GM04503 (cell line): ENCODE measurements around the gene CKS1B.
"Not testable (repeated sequence)": the region's sequence is repeated elsewhere in the genome, so short reads cannot be mapped to it uniquely, and the experiment has no call there.

Experiments used
- DNase-seq: peaks from one replicate; pipeline ENCODE4 v3.0.0-alpha.2; 2012; ENCODE audit warnings: low read depth

CKS1B gene

DNA sequence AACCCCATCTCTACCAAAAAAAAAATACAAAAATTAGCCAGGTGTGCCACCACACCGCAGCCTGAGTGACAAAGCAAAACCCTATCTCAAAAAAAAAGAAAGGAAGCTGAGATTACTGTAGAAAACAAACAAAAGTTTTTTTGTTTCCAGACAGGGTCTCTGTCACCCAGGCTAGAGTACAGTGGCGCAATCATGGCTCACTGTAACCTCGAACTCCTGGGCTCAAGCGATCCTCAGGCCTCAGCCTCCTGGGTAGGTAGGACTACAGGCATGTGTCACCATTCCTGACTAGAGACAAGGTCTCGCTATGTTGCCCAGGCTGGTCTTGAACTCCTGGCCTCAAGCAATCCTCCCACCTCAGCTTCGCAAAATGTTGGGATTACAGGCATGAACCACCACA is 10.1 kb upstream of the CKS1B start:
- DNase-seq: no peak

DNA sequence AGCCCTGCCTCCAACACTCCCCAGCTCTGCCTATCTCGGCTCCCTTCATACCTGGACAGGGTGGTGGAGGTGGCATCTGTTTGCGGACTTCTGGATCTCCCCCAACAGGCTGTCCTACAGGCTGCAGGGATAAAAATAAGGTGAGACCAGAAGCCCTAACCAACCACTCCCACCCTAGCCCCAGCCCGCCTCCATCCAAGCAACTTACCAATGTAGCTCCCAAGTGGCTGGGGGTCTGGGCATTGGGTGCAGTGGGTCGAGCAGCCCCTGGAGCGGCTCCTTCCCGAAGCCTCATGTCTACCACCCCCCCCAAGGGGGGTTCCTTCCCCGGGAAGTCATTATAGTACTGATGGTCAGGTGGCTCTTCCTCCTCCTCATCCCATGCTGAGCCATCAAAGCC is 8.4 kb upstream of the CKS1B start:
- DNase-seq: no peak

DNA sequence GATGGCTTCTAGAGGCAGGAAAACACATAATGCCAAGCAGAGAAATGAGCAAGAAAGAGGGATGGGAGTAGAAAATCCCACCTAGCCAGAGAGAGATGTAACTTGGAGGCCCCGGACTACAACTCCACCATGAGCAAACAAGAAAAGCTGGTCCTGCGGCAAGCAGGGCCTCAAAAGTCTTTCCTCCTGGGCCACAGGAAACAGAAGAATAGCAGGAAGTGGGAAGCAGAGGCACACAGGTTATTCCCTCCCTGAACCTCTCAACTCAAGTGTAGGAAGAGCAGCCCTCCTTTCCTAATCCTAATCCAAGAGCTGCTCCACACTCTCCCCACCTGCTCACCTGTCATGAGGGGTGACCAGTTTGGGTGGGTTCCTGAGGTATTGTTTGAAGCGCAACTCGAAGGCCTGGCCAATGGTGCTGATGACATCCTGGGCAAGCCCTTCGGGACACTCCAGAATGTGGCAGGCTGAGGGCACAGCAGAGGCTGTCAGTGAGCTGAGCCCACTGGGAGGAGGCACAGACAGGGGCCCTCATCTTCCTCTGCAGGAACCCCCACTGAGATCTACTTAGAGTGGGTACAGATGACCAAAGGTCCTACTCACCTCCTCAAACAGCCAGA is 7.0 kb upstream of the CKS1B start:
- no peak for DNase-seq

DNA sequence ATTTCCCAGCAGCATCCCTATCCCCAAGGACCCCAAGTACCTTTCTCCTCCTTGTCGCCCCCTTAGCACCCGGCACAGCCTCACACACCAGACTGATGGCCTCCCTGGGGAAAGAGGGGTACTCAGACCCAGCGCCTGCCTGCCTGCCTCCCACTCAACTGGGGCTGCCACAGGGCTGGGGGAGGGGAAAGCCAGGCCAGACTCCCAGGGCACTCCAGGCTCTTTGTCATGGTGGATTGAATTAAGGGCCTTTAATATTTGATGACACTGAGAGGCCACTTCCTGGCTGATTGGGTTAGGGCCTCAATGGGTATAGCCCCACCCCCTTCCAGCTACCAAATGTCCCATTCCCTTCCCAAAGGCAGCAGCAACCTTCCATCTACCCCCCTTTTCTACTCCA is 5.8 kb upstream of the CKS1B start:
- DNase-seq: no peak

DNA sequence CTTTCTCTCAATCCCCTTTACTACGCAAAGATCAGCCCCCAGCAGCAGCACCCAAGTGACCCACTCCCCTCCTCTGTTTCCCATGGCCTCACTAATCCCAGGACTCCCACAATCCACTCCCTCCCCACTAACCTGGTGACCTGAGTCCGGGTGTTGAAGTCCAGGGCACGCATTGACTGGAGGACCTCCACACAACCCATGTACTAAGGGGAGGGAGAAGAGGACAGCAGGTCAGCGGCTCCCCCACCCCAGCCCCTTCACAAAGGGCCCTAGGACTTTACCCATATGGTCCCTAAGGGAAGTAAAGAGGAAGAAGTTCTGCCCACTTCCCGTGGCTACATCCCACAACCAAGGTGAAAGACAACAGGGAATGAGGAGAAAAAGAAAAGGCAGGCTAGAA is 5.2 kb upstream of the CKS1B start:
- no peak for DNase-seq

DNA sequence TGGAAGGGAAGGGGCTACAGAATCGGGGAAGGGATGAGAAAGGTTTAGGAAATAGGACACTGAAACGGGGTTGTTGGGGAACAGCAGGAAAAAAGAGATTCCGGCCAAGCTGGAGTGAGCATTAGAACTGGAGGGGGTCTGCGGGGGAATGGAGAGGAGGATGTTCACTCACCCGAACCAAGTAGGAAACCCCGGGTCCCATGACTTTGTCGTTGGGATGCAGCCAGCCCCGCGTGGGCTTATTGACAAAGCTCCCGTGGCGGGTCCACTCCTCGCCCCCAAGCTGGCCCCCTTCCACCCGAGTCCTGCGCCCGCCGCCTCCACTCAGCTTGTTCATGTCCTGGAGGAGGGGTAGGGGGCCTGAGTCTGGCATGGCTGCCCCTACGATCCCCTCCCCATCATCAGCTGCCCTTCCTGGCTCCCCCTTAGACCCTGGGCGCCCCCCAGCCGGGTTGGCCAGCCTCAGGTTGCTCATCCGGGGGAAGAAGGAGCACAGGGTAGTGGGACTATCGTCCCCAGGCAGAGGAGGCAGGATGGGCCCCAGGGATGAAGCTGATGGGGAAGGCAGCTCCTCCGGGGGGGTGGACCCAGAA is 4.5 kb upstream of the CKS1B start:
- DNase-seq: no peak

DNA sequence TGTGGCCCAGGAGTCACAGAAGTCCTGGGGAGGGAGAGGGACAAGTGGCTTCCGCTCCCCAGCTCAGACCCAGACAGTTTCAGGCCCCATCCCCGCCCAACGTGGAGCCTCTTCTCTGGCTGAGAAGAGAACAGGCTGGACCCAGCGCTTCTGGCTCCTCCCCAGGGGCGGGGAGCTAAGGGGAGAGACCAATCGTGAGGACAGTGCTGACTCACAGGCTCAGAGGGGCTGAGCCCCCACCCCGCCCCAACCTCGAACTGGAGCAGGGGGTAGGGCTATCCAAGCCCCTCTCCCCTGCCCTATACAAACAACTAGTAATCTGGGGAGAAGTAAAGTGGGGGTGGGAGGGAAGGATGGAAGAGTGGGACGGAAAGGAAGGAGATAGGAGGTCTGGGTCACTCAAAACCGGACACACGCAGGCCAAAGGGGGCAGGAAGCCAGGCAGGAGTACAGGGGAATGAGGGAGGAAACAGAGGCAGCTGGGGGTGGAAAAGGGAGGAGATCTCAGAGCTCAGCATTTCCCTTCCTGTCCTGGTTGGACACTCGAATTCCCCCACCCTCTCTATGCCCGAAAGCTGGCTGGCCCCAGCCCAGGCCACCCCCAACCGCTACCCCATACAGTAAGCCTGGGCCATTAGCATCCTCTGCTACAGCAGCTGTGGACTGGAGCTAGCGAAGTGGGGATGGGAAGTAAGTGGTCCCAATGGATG is 3.7 kb upstream of the CKS1B start, which contains the start of gene SHC1:
SHC1 (minus strand) TSS at position 117 of the 710 bp plus-strand sequence. CDS start 221 bp downstream, outside the sequence.
- peak; percentile 84 for DNase-seq

DNA sequence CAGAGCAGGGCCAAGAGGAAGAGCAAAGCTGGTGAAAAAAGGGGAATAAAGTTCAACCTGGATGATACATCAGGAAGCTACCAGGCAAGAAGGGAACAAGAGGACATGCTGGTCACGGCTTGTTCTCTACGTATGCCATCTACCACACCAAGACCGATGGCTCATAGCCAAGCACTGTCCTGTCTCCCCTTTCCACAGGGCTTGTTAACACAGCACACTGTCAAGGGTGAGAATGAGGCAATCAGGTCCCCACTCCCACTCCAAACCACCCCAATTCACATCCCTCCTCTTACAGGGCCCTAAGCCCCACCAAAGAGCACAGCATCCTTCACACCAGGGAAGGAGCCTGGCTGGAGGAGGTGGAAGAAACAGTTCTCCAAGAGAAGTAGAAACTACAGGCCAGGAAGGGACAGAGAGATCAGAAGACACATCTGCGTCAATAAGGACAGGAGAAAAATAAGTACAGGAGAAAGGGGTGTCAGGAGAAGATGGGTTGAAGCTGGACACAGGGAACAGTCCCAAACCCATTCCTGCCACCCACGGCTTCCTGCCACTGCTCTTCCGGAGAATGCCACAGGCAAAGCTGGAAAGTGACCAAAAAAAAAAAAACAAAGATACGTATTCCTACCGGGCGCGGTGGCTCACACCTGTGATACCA is 3.0 kb upstream of the CKS1B start:
- DNase-seq: no peak

DNA sequence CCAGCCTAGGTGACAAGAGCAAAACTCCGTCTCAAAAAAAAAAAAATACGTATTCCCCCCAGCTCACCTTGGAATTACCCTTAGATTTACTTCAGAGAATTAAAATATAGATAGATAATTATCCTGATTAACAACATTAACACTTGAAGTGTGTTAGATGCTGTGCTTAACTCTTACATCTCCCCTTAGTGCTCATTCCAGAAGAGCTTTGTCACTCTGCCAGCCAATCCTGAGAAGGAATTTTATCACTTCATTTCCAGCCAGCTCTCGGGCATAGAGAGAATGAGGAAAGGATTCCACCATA is 2.3 kb upstream of the CKS1B start:
- DNase-seq: no peak

DNA sequence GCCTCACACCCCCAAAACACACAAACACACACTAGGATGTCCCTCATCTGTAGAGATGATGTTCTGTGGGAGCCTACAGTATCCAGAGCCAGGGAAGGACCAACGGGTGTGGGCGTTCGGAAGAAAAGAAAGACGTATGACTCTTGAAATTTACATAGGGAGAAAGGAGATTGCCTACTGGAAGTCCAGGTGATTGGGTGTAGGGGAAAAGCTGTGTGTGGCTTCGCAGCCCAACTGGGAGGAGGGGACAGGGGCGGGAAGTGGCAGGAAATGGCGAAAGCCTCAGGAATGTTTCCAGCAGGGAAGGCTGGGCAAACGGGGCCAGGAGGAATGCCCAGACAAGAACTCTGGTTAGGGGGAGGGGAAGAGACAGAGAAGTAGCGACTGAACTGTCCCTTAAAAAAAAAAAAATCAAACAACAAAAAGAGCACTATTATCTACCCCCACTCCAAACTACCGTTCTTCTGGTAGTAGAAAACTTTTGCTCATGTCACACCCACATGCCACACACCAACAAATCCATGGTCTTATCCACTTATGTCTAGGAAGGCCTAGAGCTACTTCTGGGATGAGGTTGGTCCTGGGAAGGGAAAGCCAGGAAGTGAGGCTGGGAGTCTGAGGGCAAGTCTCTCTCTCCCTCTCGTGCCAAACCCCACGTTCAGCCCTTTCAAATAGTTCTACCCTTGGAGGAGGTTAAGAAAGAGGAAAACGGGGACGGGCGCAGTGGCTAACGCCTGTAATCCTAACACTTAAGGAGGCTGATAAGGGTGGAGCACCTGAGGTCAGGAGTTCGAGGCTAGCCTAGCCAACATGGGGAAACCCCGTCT is 1.8 kb upstream of the CKS1B start:
- peak; percentile 85 for DNase-seq

DNA sequence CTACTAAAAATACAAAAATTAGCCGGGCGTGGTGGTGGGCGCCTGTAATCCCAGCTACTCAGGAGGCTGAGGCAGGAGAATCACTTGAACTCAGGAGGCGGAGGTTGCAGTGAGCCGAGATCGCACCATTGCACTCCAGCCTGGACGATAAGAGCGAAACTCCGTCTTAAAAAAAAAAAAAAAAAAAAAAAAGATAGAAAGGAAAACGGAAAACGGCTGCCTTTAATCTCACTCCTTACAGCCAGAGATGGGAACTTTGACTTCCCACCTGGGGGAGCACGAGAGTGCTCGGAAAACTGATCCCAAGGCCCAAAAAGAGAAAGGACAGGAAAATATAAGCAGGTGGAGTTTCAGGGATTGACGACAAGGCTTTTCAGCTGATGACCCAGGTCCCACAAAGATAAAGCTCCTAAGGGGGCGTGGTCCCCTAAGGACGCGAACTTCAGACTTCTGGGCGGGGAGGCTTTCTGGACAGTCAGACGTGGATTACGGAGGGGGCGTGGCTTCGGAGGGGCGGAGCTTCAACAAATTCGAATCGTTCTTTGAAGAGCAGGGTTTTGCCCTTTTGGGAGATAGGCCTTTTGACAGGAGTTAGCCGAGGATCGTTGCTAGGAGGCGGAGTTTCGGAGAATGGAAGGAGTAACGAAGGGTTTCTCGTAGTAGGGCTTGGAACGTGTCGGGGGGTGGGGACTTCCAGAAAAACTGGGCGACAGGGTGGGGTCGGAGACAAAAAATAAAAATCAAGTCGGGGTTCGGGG is 958 bp upstream of the CKS1B start:
- peak; percentile 93 for DNase-seq

DNA sequence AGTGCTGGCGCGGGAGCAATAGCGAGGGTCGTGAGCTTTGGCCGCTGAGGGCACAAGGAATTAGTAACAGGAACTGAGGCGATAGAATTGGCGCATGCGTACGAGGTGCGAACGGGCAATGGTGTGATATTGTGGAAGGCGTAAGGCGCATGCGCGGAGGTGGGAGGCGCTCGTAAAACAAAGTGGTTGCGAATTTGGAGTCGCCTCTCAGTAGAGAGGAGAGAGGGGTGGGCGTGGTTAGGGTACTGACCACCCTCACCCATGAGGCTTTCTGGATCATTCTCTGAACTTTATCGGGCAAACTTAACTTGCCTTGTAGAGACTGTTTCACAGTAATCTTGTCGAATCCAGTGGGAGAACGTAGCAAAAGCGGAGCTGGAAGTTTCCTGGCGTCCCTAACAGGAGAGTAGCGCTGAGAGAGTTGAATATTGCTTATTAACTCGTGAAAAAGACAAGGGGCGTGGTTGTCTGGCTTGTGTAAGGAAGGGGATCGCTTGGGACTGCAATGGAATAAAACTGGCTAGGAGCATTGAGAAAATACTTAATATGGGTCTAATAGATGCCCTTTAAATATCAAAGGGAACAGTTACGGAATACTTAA is 427 bp downstream of the CKS1B start:
- DNase-seq: peak; percentile 76

DNA sequence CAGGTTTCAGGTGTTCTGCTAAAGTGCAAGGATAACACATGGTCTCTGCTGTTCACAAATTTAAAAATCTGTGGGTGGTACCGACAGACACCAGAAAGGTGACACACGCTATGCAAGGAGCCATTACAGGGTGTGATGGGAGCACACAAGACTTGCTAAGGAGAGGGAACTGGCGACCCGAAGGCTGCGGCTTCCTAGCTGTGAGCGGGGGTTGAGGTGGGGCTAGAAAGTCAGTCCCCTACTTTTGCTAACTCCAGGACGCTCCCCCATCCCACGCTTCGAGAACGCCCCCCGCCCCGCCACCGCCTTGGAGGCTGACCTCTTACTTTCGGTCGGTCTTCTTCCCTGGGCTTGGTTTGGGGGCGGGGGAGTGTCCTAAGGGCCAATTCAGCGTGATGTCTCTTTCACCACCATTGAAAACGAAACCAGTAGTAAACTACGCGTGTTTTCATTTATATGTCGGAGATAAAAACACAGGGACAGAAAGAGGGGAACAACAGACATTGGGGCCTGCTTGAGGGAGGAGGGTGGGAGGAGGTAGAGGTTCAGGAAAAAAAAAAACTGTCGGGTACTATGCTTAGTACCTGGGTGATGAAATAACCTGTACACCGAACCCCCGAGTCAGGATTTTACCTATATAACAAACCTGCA is 1.1 kb downstream of the CKS1B start:
- no peak for DNase-seq

DNA sequence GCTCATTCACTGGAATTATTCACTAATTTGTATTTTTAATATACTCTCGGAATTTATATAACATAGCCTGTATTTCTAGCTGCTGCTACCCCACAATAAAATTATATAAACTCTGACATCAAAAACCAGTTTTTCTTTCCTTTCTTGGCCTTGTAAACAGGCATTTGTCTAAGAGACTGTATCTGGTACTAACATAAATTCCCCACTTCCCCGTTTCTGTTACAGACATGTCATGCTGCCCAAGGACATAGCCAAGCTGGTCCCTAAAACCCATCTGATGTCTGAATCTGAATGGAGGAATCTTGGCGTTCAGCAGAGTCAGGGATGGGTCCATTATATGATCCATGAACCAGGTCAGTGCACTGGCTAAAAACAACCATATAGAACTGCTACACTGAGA is 3.3 kb downstream of the CKS1B start:
- DNase-seq: not testable (repeated sequence)

DNA sequence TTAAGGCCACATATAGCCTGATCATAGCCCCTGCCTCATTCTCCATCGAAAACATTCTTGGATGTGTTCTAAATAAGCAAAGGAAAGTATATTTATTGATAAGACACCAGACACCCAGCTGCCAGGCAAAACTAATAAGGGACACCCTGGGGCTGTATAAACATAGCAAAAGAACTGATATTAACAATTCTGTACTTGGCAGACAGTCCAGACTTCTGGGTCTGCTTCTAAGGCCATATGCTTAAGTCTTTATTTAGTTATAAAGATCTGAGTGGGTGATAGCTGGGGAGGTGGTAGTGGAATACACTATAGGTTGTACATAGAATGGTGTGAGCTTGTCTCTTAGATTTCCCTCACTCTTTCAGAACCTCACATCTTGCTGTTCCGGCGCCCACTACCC is 3.9 kb downstream of the CKS1B start:
- no peak for DNase-seq

DNA sequence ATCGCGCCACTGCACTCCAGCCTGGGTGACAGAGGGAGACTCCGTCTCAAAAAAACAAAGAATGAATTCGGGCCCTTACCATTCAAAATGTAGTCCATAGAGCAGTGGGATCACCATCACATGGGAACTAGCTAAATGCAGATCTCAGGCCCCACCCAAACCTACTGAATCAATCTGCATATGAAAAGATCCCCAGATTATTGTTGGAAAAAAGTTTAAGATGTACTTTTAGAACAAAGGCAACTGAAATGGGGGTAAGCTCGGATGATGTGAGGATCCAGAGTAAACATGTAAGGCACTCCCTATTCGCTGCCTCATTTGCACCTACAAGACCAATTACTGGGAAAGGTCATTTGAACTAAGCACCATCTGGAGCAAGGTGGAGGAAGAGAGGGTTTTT is 7.9 kb downstream of the CKS1B start:
- no peak for DNase-seq

DNA sequence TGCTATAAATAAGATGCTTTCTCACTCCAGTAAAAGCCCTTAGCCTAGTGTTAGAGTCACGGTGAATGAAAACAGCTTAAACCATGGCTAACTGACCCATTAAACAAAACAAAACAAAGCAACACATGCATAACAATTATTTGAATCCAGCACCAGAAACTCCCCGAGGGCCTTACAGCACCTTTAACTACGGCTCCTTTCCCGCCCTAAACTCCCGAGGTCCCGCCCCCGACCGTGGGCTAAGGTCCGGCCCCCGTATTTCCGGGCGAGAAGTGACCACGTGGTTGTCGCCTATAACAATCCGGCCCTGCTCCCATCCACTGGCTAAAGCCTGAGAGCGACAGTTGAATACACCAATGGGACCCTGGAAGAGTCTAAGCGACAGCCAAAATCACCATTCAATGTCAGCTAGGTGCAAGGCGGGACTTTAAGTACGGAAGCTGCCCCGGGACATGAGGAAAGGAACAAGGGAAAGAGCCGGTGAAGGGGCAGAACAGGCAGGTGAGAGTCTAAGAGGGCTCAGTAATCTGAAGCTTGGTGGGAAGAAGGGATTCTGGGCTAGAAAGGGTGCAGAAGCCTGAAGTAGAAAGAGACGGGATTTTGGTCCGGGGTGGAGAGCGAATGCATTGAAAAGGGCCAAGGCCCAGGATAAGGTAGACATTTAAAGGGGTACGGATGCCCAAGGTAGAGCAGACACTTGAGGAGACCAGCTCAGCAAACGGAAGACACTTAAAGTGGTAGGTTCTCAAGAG is 8.6 kb downstream of the CKS1B start, which contains the start of gene FLAD1:
FLAD1 (plus strand) TSS at position 448 of the 752 bp plus-strand sequence. CDS start 351 bp downstream, outside the sequence.
- peak; percentile 100 for DNase-seq

DNA sequence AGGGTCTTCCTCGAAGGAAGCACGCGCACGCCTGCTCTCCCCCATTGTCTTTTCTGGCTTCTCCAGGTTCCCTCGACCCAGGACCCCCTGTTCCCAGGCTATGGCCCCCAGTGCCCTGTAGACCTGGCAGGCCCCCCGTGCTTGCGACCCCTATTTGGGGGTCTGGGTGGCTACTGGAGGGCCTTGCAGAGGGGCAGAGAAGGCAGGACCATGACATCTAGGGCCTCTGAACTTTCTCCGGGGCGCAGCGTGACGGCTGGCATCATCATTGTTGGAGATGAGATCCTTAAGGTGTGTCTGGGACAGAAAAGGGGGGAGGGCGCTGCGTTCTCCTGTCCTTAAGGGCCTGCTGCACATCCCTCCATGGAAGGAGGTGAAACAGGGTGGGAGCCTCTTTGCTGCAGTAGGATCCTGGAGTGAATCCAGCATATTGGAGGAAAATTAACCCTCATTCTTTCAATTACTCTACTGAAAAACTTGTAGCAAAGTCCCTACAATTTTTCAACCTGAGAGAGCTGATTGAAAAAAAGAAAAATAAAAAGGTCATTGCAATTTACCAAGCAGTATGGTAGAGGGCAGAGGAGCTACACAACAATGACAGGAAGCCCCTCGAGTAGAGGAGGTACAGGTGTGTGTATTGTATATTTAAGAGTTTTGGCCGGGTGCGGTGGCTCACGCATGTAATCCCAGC is 9.4 kb downstream of the CKS1B start:
- DNase-seq: no peak

DNA sequence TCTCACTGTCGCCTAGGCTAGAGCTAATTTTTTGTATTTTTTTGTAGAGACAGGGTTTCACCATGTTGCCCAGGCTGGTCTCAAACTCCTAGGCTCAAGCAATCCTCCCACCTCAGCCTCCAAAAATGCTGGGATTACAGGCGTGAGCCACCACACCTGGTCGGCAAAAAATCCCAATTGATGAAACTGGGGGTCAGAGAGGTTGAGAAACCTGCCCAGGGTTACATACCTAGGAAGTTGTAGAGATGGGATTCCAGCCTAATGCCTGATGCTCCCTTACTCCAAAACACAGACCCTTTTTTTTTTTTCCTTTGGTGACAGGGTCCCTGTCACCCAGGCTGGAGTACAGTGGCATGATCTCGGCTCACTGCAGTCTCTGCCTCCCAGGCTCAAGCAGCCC is 12.3 kb downstream of the CKS1B start:
- DNase-seq: not testable (repeated sequence)
